ENCODE data around the gene SNCB. TPM values are rescaled to one million over a fixed set of nuclear protein-coding genes. Genes with fewer than 3 reads are reported as not detected.

SNCB gene
- total RNA-seq, 1 experiment from 2014 or later, result 6.8 TPM

- TF ChIP-seq TEAD1 (CRISPR knock-in tag; IDR thresholded peaks at IDR 0.05) (no peak), NFATC4 (CRISPR knock-in tag; IDR thresholded peaks at IDR 0.05) (no peak), ZNF281 (CRISPR knock-in tag; IDR thresholded peaks at IDR 0.05) (no peak)
These were observed 34.9 kb downstream of the SNCB start (continued) for GRCh38 chr5:176595386-176595943.

DNA sequence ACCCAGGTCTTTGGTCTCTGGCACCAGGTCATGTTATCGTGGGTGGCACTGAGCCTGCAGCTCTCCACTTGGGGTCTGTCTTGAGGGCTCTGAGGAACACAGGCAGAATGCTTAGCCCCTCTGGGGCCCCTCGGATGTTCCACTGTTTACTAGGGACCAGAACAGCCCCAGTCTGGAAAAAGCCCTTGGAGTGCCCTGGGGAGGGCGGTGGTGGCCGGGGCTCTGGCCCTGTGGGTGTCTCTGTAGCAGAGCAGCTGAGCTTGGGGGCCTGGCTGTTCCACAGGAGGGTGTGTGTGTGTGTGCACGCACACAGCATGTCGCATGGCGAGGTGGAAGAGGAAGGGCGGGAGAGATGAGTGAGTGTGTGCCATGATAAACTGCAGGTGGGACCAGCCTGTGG, 35.8 kb downstream of the SNCB start:
- TF ChIP-seq TP53 (CRISPR knock-in tag; IDR thresholded peaks at IDR 0.05), result no peak
- no peak for TF ChIP-seq ESRRA (CRISPR knock-in tag; IDR thresholded peaks at IDR 0.05; ENCODE audit: borderline replicate concordance)
- DNase-seq (ENCODE audit: low spot score), result no peak
- Mint-ChIP-seq H3K4me3 (no peak overlapping the region), H3K9me3 (no peaks in the 10 kb centered on the region), H3K36me3 (peaks cover 6% of the 10 kb centered on the region), H3K27ac (no peak overlapping the region), H3K4me1 (0 out of 2 replicates have a peak, but pooled peaks cover 4% of the 10 kb centered on the region), H3K27me3 (ENCODE audit: low read depth) (peaks cover 44% of the 10 kb centered on the region)
- ChIA-PET POLR2A (no interaction called here), CTCF (interaction anchor here (1.5 kb wide), 1 partner anchor 64 kb away, joined by 3 read pairs; no protein-coding TSS in a partner anchor)
- no peak for ATAC-seq

- Mint-ChIP-seq H3K36me3 (no peaks in the 10 kb centered on the region), H3K9me3 (peaks cover 2% of the 10 kb centered on the region), H3K27ac (no peak overlapping the region), H3K27me3 (ENCODE audit: low read depth) (peaks cover 38% of the 10 kb centered on the region), H3K4me3 (no peak overlapping the region), H3K4me1 (0 out of 2 replicates have a peak, but pooled peaks cover 4% of the 10 kb centered on the region)
- no peak for DNase-seq (ENCODE audit: low spot score)
- no peak for ATAC-seq
- ChIA-PET CTCF (interaction anchor here (0.6 to 1.1 kb wide), 2 partner anchors 50 to 67 kb away, joined by 3 to 5 read pairs; no protein-coding TSS in a partner anchor), POLR2A (no interaction called here)
- TF ChIP-seq PRDM15 (CRISPR knock-in tag; IDR thresholded peaks at IDR 0.05), result no peak
- no peak for TF ChIP-seq NFYB (CRISPR knock-in tag; conservative IDR thresholded peaks at IDR 0.05; ENCODE audit: low read depth)
- no peak for TF ChIP-seq KAT7 (CRISPR knock-in tag; IDR thresholded peaks at IDR 0.05; ENCODE audit: borderline replicate concordance)
- TF ChIP-seq IRF1 (CRISPR knock-in tag; IDR thresholded peaks at IDR 0.05), result no peak
- TF ChIP-seq TEAD1 (CRISPR knock-in tag; IDR thresholded peaks at IDR 0.05), result no peak
- TF ChIP-seq IRF2 (CRISPR knock-in tag; IDR thresholded peaks at IDR 0.05; ENCODE audit: borderline replicate concordance, low read depth), result no peak
- TF ChIP-seq ERG (CRISPR knock-in tag; IDR thresholded peaks at IDR 0.05), result no peak
- no peak for TF ChIP-seq TP53 (CRISPR knock-in tag; IDR thresholded peaks at IDR 0.05)
- TF ChIP-seq SOX15 (CRISPR knock-in tag; IDR thresholded peaks at IDR 0.05), result no peak
- no peak for TF ChIP-seq USF1 (CRISPR knock-in tag; IDR thresholded peaks at IDR 0.05)
- TF ChIP-seq, protein P1, sequence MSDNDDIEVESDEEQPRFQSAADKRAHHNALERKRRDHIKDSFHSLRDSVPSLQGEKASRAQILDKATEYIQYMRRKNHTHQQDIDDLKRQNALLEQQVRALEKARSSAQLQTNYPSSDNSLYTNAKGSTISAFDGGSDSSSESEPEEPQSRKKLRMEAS (CRISPR knock-in tag; IDR thresholded peaks at IDR 0.05), result no peak
- no peak for TF ChIP-seq ZNF281 (CRISPR knock-in tag; IDR thresholded peaks at IDR 0.05)
- no peak for TF ChIP-seq PRRX2 (CRISPR knock-in tag; IDR thresholded peaks at IDR 0.05)
- no peak for TF ChIP-seq SMAD4 (CRISPR knock-in tag; IDR thresholded peaks at IDR 0.05)
- no peak for TF ChIP-seq ZNF219 (CRISPR knock-in tag; IDR thresholded peaks at IDR 0.05; ENCODE audit: borderline replicate concordance)
- TF ChIP-seq HMGA2 (CRISPR knock-in tag; IDR thresholded peaks at IDR 0.05), result no peak
- TF ChIP-seq ELF4 (CRISPR knock-in tag; IDR thresholded peaks at IDR 0.05; ENCODE audit: low read depth), result no peak
- TF ChIP-seq ZNF121 (CRISPR knock-in tag; IDR thresholded peaks at IDR 0.05), result no peak
These were observed 37.0 kb downstream of the SNCB start for GRCh38 chr5:176593273-176593869.
